Measurements from ENCODE around the gene NLGN3. TPM values are rescaled to one million over a fixed set of nuclear protein-coding genes. Genes with fewer than 3 reads are reported as not detected.

The NLGN3 gene
- total RNA-seq, 1 experiment from 2014 or later, result 0.28 TPM

DNA sequence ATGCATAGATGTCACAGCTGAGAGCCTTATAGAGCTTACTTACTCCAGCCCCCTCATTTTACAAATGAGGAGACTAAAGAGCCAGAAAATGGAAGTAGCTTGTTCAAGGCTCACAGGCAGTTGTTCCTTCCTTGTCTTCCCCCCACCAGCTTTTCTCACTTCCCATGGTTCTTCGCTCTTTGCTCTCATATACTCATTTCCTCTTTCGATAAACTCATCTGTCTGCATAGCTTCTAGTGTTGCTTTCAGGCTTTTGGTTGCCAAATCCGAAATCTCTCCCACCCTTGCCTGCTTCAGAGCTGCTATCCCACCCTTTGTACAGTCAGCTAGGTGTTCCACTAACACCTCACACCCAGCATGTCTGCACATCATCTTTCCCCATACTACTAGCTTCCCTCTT lies 53.4 kb downstream of the NLGN3 start:
- no peak overlapping the region for H3K27ac ChIP-seq (ENCODE audit: low read length)
- H3K4me1 ChIP-seq (ENCODE audit: control insufficient read depth, insufficient read depth, low read length), result no peaks in the 10 kb centered on the region
- no peaks in the 10 kb centered on the region for H3K36me3 ChIP-seq (ENCODE audit: control insufficient read depth, insufficient read depth, low read length)
- CTCF ChIA-PET, result interaction anchor here (0.6 to 0.7 kb wide), 2 partner anchors 96 to 1040 kb away, joined by 4 to 7 read pairs; no protein-coding TSS in a partner anchor
- intact Hi-C loops (cut with micrococcal nuclease; ENCODE audit: unreplicated experiment) (no loop called here), in situ Hi-C loops (cut with HindIII; ENCODE audit: low pct_unique_long_range_greater_than_20kb, low sequenced_read_pairs) (no loop called here)
- TF ChIP-seq, protein P1, sequence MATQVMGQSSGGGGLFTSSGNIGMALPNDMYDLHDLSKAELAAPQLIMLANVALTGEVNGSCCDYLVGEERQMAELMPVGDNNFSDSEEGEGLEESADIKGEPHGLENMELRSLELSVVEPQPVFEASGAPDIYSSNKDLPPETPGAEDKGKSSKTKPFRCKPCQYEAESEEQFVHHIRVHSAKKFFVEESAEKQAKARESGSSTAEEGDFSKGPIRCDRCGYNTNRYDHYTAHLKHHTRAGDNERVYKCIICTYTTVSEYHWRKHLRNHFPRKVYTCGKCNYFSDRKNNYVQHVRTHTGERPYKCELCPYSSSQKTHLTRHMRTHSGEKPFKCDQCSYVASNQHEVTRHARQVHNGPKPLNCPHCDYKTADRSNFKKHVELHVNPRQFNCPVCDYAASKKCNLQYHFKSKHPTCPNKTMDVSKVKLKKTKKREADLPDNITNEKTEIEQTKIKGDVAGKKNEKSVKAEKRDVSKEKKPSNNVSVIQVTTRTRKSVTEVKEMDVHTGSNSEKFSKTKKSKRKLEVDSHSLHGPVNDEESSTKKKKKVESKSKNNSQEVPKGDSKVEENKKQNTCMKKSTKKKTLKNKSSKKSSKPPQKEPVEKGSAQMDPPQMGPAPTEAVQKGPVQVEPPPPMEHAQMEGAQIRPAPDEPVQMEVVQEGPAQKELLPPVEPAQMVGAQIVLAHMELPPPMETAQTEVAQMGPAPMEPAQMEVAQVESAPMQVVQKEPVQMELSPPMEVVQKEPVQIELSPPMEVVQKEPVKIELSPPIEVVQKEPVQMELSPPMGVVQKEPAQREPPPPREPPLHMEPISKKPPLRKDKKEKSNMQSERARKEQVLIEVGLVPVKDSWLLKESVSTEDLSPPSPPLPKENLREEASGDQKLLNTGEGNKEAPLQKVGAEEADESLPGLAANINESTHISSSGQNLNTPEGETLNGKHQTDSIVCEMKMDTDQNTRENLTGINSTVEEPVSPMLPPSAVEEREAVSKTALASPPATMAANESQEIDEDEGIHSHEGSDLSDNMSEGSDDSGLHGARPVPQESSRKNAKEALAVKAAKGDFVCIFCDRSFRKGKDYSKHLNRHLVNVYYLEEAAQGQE (IDR thresholded peaks at IDR 0.05; ENCODE audit: insufficient read depth in 1 of 2, low read depth in 2 of 2, low read length in 1 of 2), result no peak
- TF ChIP-seq, protein P2, sequence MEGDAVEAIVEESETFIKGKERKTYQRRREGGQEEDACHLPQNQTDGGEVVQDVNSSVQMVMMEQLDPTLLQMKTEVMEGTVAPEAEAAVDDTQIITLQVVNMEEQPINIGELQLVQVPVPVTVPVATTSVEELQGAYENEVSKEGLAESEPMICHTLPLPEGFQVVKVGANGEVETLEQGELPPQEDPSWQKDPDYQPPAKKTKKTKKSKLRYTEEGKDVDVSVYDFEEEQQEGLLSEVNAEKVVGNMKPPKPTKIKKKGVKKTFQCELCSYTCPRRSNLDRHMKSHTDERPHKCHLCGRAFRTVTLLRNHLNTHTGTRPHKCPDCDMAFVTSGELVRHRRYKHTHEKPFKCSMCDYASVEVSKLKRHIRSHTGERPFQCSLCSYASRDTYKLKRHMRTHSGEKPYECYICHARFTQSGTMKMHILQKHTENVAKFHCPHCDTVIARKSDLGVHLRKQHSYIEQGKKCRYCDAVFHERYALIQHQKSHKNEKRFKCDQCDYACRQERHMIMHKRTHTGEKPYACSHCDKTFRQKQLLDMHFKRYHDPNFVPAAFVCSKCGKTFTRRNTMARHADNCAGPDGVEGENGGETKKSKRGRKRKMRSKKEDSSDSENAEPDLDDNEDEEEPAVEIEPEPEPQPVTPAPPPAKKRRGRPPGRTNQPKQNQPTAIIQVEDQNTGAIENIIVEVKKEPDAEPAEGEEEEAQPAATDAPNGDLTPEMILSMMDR (IDR thresholded peaks at IDR 0.05), result no peak
- no peak for TF ChIP-seq SIN3A (IDR thresholded peaks at IDR 0.05; ENCODE audit: borderline replicate concordance, insufficient read depth, low read depth, low read length)
- TF ChIP-seq TCF7L2 (IDR thresholded peaks at IDR 0.05; ENCODE audit: low read depth, low read length), result no peak
- no peak for TF ChIP-seq POLR2AphosphoS5 (IDR thresholded peaks at IDR 0.05; ENCODE audit: low read depth, low read length)
- no peak overlapping the region for H3K4me3 ChIP-seq (ENCODE audit: low read depth in 2 of 2, low read length in 2 of 2)
- ATAC-seq (0 out of 2 replicates have a peak, but pooled peaks have one; percentile 18), DNase-seq (ENCODE audit: low read depth, low spot score) (no peak)
- POLR2A ChIA-PET, result no interaction called here
- BruUV-seq (replicated peaks), result no TSS peak
- H3K27me3 ChIP-seq (ENCODE audit: control insufficient read depth, insufficient read depth, low read length), result no peaks in the 10 kb centered on the region
- no peaks in the 10 kb centered on the region for H3K9me3 ChIP-seq (ENCODE audit: control insufficient read depth, insufficient read depth, low read depth, low read length)

DNA sequence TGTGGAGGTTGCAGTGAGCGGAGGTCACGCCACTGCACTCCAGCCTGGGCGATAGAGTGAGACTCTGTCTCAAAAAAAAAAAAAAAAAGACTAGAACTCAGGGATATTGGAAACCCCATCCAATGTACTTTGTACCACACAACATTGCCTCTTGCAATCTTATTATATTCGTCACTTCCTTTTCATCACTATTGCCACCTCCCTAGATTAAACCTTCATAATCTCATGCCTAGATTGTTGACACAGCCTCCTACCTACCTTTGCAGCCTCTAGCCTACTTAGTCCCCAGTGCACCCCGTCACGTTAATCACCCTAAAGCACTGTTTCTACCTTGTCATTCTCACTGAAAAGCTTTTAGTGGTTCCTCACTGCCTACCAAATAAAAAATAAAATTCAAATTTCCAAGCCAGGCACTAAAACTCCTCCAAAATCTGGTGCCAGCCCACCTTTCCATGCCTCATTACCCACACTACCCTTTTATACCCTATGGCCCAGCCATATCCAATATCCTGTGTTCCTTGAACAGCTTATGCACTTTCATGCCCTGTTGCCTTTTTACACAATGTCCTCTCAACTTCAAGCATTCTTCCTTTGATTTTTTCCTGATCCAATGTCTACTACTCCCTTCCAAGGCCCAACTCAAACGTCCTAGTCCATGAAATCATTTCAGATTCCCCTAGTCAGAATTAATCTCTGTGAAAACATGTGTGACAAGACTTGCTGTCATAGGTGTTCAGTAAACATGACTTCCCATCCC lies 54.8 kb downstream of the NLGN3 start:
- in situ Hi-C loops (cut with HindIII; ENCODE audit: low pct_unique_long_range_greater_than_20kb, low sequenced_read_pairs), result no loop called here
- intact Hi-C loops (cut with micrococcal nuclease; ENCODE audit: unreplicated experiment), result no loop called here
- no peaks in the 10 kb centered on the region for H3K9me3 ChIP-seq (ENCODE audit: control insufficient read depth, insufficient read depth, low read depth, low read length)
- H3K4me3 ChIP-seq (ENCODE audit: low read depth in 2 of 2, low read length in 2 of 2), result no peak overlapping the region
- BruUV-seq (replicated peaks), result no TSS peak
- DNase-seq (ENCODE audit: low read depth, low spot score) (no peak), ATAC-seq (no peak)
- ChIA-PET POLR2A (no interaction called here), CTCF (no interaction called here)
- H3K36me3 ChIP-seq (ENCODE audit: control insufficient read depth, insufficient read depth, low read length), result no peaks in the 10 kb centered on the region
- no peaks in the 10 kb centered on the region for H3K27me3 ChIP-seq (ENCODE audit: control insufficient read depth, insufficient read depth, low read length)
- H3K4me1 ChIP-seq (ENCODE audit: control insufficient read depth, insufficient read depth, low read length), result no peaks in the 10 kb centered on the region
- H3K27ac ChIP-seq (ENCODE audit: low read length), result no peak overlapping the region
- TF ChIP-seq SIN3A (IDR thresholded peaks at IDR 0.05; ENCODE audit: borderline replicate concordance, insufficient read depth, low read depth, low read length) (no peak), POLR2AphosphoS5 (IDR thresholded peaks at IDR 0.05; ENCODE audit: low read depth, low read length) (no peak), TCF7L2 (IDR thresholded peaks at IDR 0.05; ENCODE audit: low read depth, low read length) (no peak)
- TF ChIP-seq, protein P2 (IDR thresholded peaks at IDR 0.05), result no peak
- TF ChIP-seq, protein P1 (IDR thresholded peaks at IDR 0.05; ENCODE audit: insufficient read depth in 1 of 2, low read depth in 2 of 2, low read length in 1 of 2), result no peak

Measured in Panc1 (cell line).